K562 (cell line): ENCODE measurements around the gene SH2D3A. TPM values are rescaled to one million over a fixed set of nuclear protein-coding genes. Genes with fewer than 3 reads are reported as not detected.

Experiments used
- ATAC-seq: fragments of 200-7000 bp; cut with Tn5 transposase; 3 replicates; pipeline ENCODE4 v1.9.1; 2020; ENCODE audit warnings: moderate library complexity
- BruUV-seq: library from RNA; stranded (reverse); fragments of 400-500 nt; replicated peaks from 2 replicates; lab custom pipeline; 2021; lab: Mats Ljungman, UMichigan
- CTCF ChIA-PET: fragments of 300-600 bp; formaldehyde crosslinking; extraction: SDS; loops from one replicate; lab custom pipeline; 2021; ENCODE audit warnings: low intra/inter-chr PET ratio; lab: Yijun Ruan, JAX
- POLR2A ChIA-PET: fragments of 300-600, 350-650 bp; sonication (Branson Sonifier 250); formaldehyde crosslinking; extraction: SDS; loops from one replicate; lab custom pipeline; 2021; ENCODE audit warnings: antibody characterized with exemption, inconsistent platforms; lab: Yijun Ruan, JAX
- DNase-seq, 4 experiments: peaks; one replicate each; pipeline versions ENCODE4 v3.0.0 to v3.0.0-alpha.2; 2011 to 2018; ENCODE audit warnings: low spot score in 3 of 4, mixed read lengths in 3 of 4; ENCODE audit errors: extremely low read depth in 1 of 4
- FAIRE-seq: peaks from 2 replicates; lab custom pipeline; 2011; peaks lifted over from hg19 to GRCh38; lab: Jason Lieb, UNC
- H2AFZ ChIP-seq: 2 replicates; pipeline ENCODE4 v1.6.0; 2011; ENCODE audit warnings: low read depth, low read length, control low read depth, inconsistent platforms
- H3K27ac ChIP-seq: fragments of 200-600 bp; 3 replicates; pipeline ENCODE4 v1.8.0; 2011; ENCODE audit warnings: low read depth, mild to moderate bottlenecking, control low read depth, inconsistent platforms, low read length, moderate library complexity, mixed read lengths; ENCODE audit errors: extremely low read depth
- H3K27me3 ChIP-seq, 2 experiments: fragments of 300-600 bp in 1 of 2; 2 replicates in 1 of 2; 3 replicates in 1 of 2; pipeline versions ENCODE4 v1.6.0 to v1.8.0; 2011; ENCODE audit warnings: inconsistent platforms in 2 of 2, low read length in 2 of 2, mild to moderate bottlenecking in 1 of 2, mixed read lengths in 1 of 2, moderate library complexity in 1 of 2; ENCODE audit not compliant: control insufficient read depth in 2 of 2, insufficient read depth in 2 of 2
- H3K36me3 ChIP-seq: fragments of 300-600 bp; 3 replicates; pipeline ENCODE4 v1.8.0; 2011; ENCODE audit warnings: mild to moderate bottlenecking, low read length, inconsistent platforms; ENCODE audit not compliant: control insufficient read depth, insufficient read depth
- H3K4me1 ChIP-seq, 2 experiments: fragments of 200-600 bp in 1 of 2; replicated peaks in 1 of 2; 2 replicates in 1 of 2; 3 replicates in 1 of 2; pipeline versions ENCODE4 v1.5.1 to v1.8.0; 2011; ENCODE audit warnings: inconsistent platforms in 2 of 2, low read length in 2 of 2, mild to moderate bottlenecking in 1 of 2, mixed read lengths in 1 of 2, moderate library complexity in 1 of 2; ENCODE audit not compliant: control insufficient read depth in 2 of 2, insufficient read depth in 2 of 2
- H3K4me2 ChIP-seq: 2 replicates; pipeline ENCODE4 v1.6.1; 2011; ENCODE audit warnings: low read length, control low read depth, inconsistent platforms, mixed read lengths; ENCODE audit not compliant: insufficient read depth
- H3K4me3 ChIP-seq: fragments of 200-600 bp; sonication (generic), shearing (Covaris generic); 2 replicates; pipeline ENCODE4 v1.5.1; 2016; ENCODE audit warnings: control low read depth, inconsistent platforms
- H3K79me2 ChIP-seq: fragments of 200-600 bp; 3 replicates; pipeline ENCODE4 v1.8.0; 2011; ENCODE audit warnings: low read length, inconsistent platforms; ENCODE audit not compliant: control insufficient read depth, insufficient read depth
- H3K9ac ChIP-seq, 2 experiments: 2 replicates each; pipeline versions ENCODE4 v1.6.0 to v1.6.1; 2011; ENCODE audit warnings: low read depth in 2 of 2, low read length in 2 of 2, control low read depth in 1 of 2, inconsistent platforms in 1 of 2, mild to moderate bottlenecking in 1 of 2, mixed read lengths in 1 of 2; ENCODE audit not compliant: insufficient read depth in 1 of 2
- H3K9me1 ChIP-seq: one replicate; pipeline ENCODE4 v1.6.0; 2011; ENCODE audit warnings: inconsistent platforms, mild to moderate bottlenecking, low read length, moderate library complexity; ENCODE audit not compliant: control insufficient read depth, insufficient read depth
- H3K9me3 ChIP-seq: replicated peaks from 2 replicates; pipeline ENCODE4 v1.5.1; 2011; ENCODE audit warnings: low read depth, low read length, inconsistent platforms; ENCODE audit not compliant: control insufficient read depth, insufficient read depth
- H4K20me1 ChIP-seq: replicated peaks from 2 replicates; pipeline ENCODE4 v1.6.1; 2011; ENCODE audit warnings: low read length, inconsistent platforms, mixed read lengths; ENCODE audit not compliant: control insufficient read depth, insufficient read depth
- CBFA2T2 ChIP-seq: fragments of 450-650 bp; conservative IDR thresholded peaks from 2 replicates; pipeline ENCODE4 v1.6.1; 2017; ENCODE audit warnings: mild to moderate bottlenecking
- CXXC5 ChIP-seq: fragments of 250-450 bp; sonication (Bioruptor Pico); IDR thresholded peaks from 2 replicates; pipeline ENCODE4 v1.8.0; 2022; ENCODE audit warnings: inconsistent platforms, mild to moderate bottlenecking, moderate library complexity
- DEAF1 ChIP-seq: fragments of 450-650 bp; formaldehyde crosslinking; IDR thresholded peaks from 2 replicates; pipeline ENCODE4 v1.4.0; 2020; ENCODE audit warnings: mild to moderate bottlenecking, moderate library complexity
- HMGN3 ChIP-seq: IDR thresholded peaks from 2 replicates; pipeline ENCODE4 v1.6.1; 2011; ENCODE audit warnings: borderline replicate concordance, low read depth, mild to moderate bottlenecking, mixed read lengths, low read length; ENCODE audit not compliant: insufficient read length; ENCODE audit errors: extremely low read depth
- HNRNPH1 ChIP-seq: fragments of 200-400 bp; formaldehyde crosslinking; optimal IDR thresholded peaks from 2 replicates; pipeline ENCODE3; 2017; ENCODE audit warnings: low read depth, mild to moderate bottlenecking, low read length, moderate library complexity
- HNRNPLL ChIP-seq: fragments of 200-400 bp; formaldehyde crosslinking; IDR thresholded peaks from 2 replicates; pipeline ENCODE4 v1.6.1; 2017; ENCODE audit warnings: low read length, low read depth, mild to moderate bottlenecking; ENCODE audit not compliant: poor library complexity, severe bottlenecking
- IRF2 ChIP-seq: sonication (generic); formaldehyde crosslinking; IDR thresholded peaks from 2 replicates; pipeline ENCODE4 v1.8.1; 2022; ENCODE audit warnings: mild to moderate bottlenecking, missing genetic modification reagents
- JUN ChIP-seq, 2 experiments: sonication (generic) in 1 of 2; formaldehyde crosslinking in 1 of 2; IDR thresholded peaks; 2 replicates each; pipeline versions ENCODE4 v1.6.1 to v1.8.0; 2012 to 2022; ENCODE audit warnings: borderline replicate concordance in 2 of 2, mild to moderate bottlenecking in 2 of 2, improper control_type of control experiment in 1 of 2, low read depth in 1 of 2, low read length in 1 of 2, missing genetic modification reagents in 1 of 2
- MEF2A ChIP-seq: IDR thresholded peaks from 2 replicates; pipeline ENCODE4 v1.6.1; 2011; ENCODE audit warnings: low read depth, mild to moderate bottlenecking, low read length, moderate library complexity; ENCODE audit not compliant: control insufficient read depth
- MYC ChIP-seq, 2 experiments: fragments of 250-450 bp in 1 of 2; sonication (Bioruptor Pico) in 1 of 2; IDR thresholded peaks; 2 replicates each; pipeline versions ENCODE4 v1.5.1 to v1.6.1; 2012 to 2021; ENCODE audit warnings: low read depth in 2 of 2, borderline replicate concordance in 1 of 2, improper control_type of control experiment in 1 of 2, low read length in 1 of 2, mild to moderate bottlenecking in 1 of 2, moderate library complexity in 1 of 2
- VEZF1 ChIP-seq: fragments of 200-800 bp; sonication (Bioruptor generic); IDR thresholded peaks from 2 replicates; pipeline ENCODE4 v1.6.1; 2017; ENCODE audit warnings: missing genetic modification characterization, missing compliant biosample characterization
- ZNF165 ChIP-seq: fragments of 250-450 bp; sonication (Bioruptor Pico); IDR thresholded peaks from 2 replicates; pipeline ENCODE4 v1.4.0; 2020; ENCODE audit warnings: borderline replicate concordance
- ZNF217 ChIP-seq: sonication (generic); formaldehyde crosslinking; IDR thresholded peaks from 2 replicates; pipeline ENCODE4 v1.8.0; 2022; ENCODE audit warnings: mild to moderate bottlenecking, missing genetic modification reagents
- ZNF311 ChIP-seq: fragments of 250-450 bp; sonication (Bioruptor Pico); IDR thresholded peaks from 2 replicates; pipeline ENCODE4 v1.4.0; 2020; ENCODE audit warnings: mild to moderate bottlenecking, moderate library complexity
- WGBS: fragments of 100-300 bp; shearing (Covaris generic); methylation state at CpG from one replicate; pipeline ENCODE4 v1.1.6; 2016; ENCODE audit warnings: low coverage, mixed read lengths; ENCODE audit not compliant: insufficient coverage; ENCODE audit errors: missing lambda C conversion rate; 5-methylcytosine and 5-hydroxymethylcytosine counted together
- in situ Hi-C: fragments of 300-500 bp; cut with MboI; formaldehyde crosslinking; loops from 4 replicates; pipeline ENCODE4 v1.15.0; 2018; ENCODE audit warnings: inconsistent platforms, mixed read lengths
- intact Hi-C: fragments of 100-400 bp; cut with micrococcal nuclease; formaldehyde crosslinking; loops from 2 replicates; pipeline ENCODE4 v1.14.2; 2022
- polyA plus RNA-seq, 8 experiments: library from polyadenylated mRNA; depleted of rRNA in 4 of 8; stranded (reverse) in 5 of 8; unstranded in 3 of 8; fragments of >200 nt; fragmentation: Nextera tagmentation in 2 of 8; fragmentation: Illumina TruSeq in 1 of 8; extraction: Ambion mirVana in 2 of 8; extraction: Trizol in 1 of 8; gene quantifications; 2 replicates each; pipeline versions ENCODE4 v1.2.1 to v1.2.3, GENCODE V29; 2011 to 2014; ENCODE audit warnings: inconsistent platforms in 1 of 8, missing spikeins in 1 of 8
- total RNA-seq, 7 experiments: library from RNA; depleted of rRNA in 6 of 7; stranded (reverse); fragments of >200 nt in 6 of 7; fragmentation: Illumina TruSeq in 2 of 7; extraction: Trizol in 2 of 7; gene quantifications; 2 replicates each; pipeline versions ENCODE4 v1.2.1 to v1.2.3, GENCODE V29; 2011 to 2021; ENCODE audit warnings: low replicate concordance in 1 of 7
- TF ChIP-seq, protein P1 (sequence below): sonication (generic); formaldehyde crosslinking; IDR thresholded peaks from 2 replicates; pipeline ENCODE4 v1.8.0; 2023; ENCODE audit warnings: mild to moderate bottlenecking, missing genetic modification reagents

The SH2D3A gene
- total and polyA plus RNA-seq, 9 of the 15 experiments (the other 6 are each of a cell fraction or from before 2014, with no cell fraction given): 0.75 to 26.3 (median 8.9) TPM

GRCh38 chr19:6793411-6793810, 26.2 kb upstream of the SH2D3A start:
- H3K27me3 ChIP-seq: no peaks in the 10 kb centered on the region
- CTCF ChIA-PET: no interaction called here
- WGBS: 52% methylated on average over 4 of the region's 4 CpGs
- no peak overlapping the region for H3K27ac ChIP-seq
- POLR2A ChIA-PET: interaction anchor here (0.5 to 1.3 kb wide), 2 partner anchors 15 to 27 kb away, joined by 3 read pairs; no protein-coding TSS in a partner anchor
- H3K79me2 ChIP-seq: no peaks in the 10 kb centered on the region
- peaks cover 3% of the 10 kb centered on the region for H3K9me3 ChIP-seq
- no peaks in the 10 kb centered on the region for H3K4me1 ChIP-seq
- intact Hi-C loops (no loop called here), in situ Hi-C loops (no loop called here)
- no peak for FAIRE-seq
- no peaks in the 10 kb centered on the region for H3K9me1 ChIP-seq
- DNase-seq: no peak
- no peaks in the 10 kb centered on the region for H4K20me1 ChIP-seq
- no peak for ATAC-seq
- H3K36me3 ChIP-seq: no peaks in the 10 kb centered on the region
- H3K4me3 ChIP-seq: no peak overlapping the region
- no peak overlapping the region for H3K4me2 ChIP-seq
- no peak overlapping the region for H3K9ac ChIP-seq
- BruUV-seq: no TSS peak
- no peak overlapping the region for H2AFZ ChIP-seq
- TF ChIP-seq HNRNPLL (no peak), DEAF1 (CRISPR knock-in tag) (no peak), JUN (IDR thresholded peaks at IDR 0.05; ENCODE audit: borderline replicate concordance, low read depth, low read length) (no peak), JUN (CRISPR knock-in tag; IDR thresholded peaks at IDR 0.05; ENCODE audit: borderline replicate concordance) (no peak), HMGN3 (no peak), HNRNPH1 (no peak), CXXC5 (no peak), ZNF311 (no peak), VEZF1 (CRISPR knock-in tag) (no peak), MEF2A (no peak), IRF2 (CRISPR knock-in tag) (no peak), CBFA2T2 (no peak), MYC (IDR thresholded peaks at IDR 0.05; ENCODE audit: low read depth, low read length) (no peak), MYC (CRISPR knock-in tag; IDR thresholded peaks at IDR 0.05; ENCODE audit: borderline replicate concordance, low read depth) (no peak), ZNF217 (CRISPR knock-in tag) (no peak), ZNF165 (CRISPR knock-in tag) (no peak)
- TF ChIP-seq, protein P1, sequence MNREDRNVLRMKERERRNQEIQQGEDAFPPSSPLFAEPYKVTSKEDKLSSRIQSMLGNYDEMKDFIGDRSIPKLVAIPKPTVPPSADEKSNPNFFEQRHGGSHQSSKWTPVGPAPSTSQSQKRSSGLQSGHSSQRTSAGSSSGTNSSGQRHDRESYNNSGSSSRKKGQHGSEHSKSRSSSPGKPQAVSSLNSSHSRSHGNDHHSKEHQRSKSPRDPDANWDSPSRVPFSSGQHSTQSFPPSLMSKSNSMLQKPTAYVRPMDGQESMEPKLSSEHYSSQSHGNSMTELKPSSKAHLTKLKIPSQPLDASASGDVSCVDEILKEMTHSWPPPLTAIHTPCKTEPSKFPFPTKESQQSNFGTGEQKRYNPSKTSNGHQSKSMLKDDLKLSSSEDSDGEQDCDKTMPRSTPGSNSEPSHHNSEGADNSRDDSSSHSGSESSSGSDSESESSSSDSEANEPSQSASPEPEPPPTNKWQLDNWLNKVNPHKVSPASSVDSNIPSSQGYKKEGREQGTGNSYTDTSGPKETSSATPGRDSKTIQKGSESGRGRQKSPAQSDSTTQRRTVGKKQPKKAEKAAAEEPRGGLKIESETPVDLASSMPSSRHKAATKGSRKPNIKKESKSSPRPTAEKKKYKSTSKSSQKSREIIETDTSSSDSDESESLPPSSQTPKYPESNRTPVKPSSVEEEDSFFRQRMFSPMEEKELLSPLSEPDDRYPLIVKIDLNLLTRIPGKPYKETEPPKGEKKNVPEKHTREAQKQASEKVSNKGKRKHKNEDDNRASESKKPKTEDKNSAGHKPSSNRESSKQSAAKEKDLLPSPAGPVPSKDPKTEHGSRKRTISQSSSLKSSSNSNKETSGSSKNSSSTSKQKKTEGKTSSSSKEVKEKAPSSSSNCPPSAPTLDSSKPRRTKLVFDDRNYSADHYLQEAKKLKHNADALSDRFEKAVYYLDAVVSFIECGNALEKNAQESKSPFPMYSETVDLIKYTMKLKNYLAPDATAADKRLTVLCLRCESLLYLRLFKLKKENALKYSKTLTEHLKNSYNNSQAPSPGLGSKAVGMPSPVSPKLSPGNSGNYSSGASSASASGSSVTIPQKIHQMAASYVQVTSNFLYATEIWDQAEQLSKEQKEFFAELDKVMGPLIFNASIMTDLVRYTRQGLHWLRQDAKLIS: no peak
